Endothelial cell of umbilical vein (primary cell): ENCODE data around the gene TTLL12. TPM values are rescaled to one million over a fixed set of nuclear protein-coding genes. Genes with fewer than 3 reads are reported as not detected.

Experiments
- BruUV-seq: library from RNA; stranded (reverse); fragments of 400-500 nt; replicated peaks from 2 replicates; lab custom pipeline; 2021; lab: Mats Ljungman, UMichigan
- CTCF ChIA-PET: fragments of 300-600, 350-600 bp; sonication (Branson Sonifier 250); formaldehyde crosslinking; loops from one replicate; lab custom pipeline; 2021; ENCODE audit warnings: antibody characterized with exemption, inconsistent platforms; lab: Charles Lee
- POLR2A ChIA-PET: fragments of 300-600, 350-600 bp; sonication (Branson Sonifier 250); formaldehyde crosslinking; loops from one replicate; lab custom pipeline; 2021; ENCODE audit warnings: antibody characterized with exemption, inconsistent platforms; lab: Charles Lee
- DNase-seq: peaks from one replicate; pipeline ENCODE4 v3.0.0-alpha.2; 2011; ENCODE audit warnings: low read depth, low spot score
- FAIRE-seq: peaks from 2 replicates; lab custom pipeline; 2011; peaks lifted over from hg19 to GRCh38; lab: Jason Lieb, UNC
- H2AFZ ChIP-seq: 2 replicates; pipeline ENCODE4 v1.6.0; 2012; ENCODE audit warnings: low read depth, low read length, control low read depth, inconsistent platforms
- H3K27ac ChIP-seq: 2 replicates; pipeline ENCODE4 v1.5.1; 2011; ENCODE audit warnings: low read depth, mild to moderate bottlenecking, control low read depth, low read length, moderate library complexity; ENCODE audit not compliant: insufficient read depth
- H3K27me3 ChIP-seq, 2 experiments: 2 replicates each; pipeline versions ENCODE4 v1.6.0 to v1.6.1; 2011; ENCODE audit warnings: low read length in 2 of 2, mixed read lengths in 1 of 2; ENCODE audit not compliant: control insufficient read depth in 2 of 2, insufficient read depth in 2 of 2
- H3K36me3 ChIP-seq, 2 experiments: 2 replicates in 1 of 2; 3 replicates in 1 of 2; pipeline ENCODE4 v1.5.1; 2011; ENCODE audit warnings: low read length in 2 of 2, mild to moderate bottlenecking in 1 of 2, moderate library complexity in 1 of 2; ENCODE audit not compliant: control insufficient read depth in 2 of 2, insufficient read depth in 2 of 2; ENCODE audit errors: extremely low read depth in 1 of 2
- H3K4me1 ChIP-seq: 3 replicates; pipeline ENCODE4 v1.5.1; 2011; ENCODE audit warnings: mild to moderate bottlenecking, low read length; ENCODE audit not compliant: control insufficient read depth, insufficient read depth; ENCODE audit errors: extremely low read depth
- H3K4me2 ChIP-seq: 2 replicates; pipeline ENCODE4 v1.6.1; 2011; ENCODE audit warnings: low read length, control low read depth, mixed read lengths; ENCODE audit not compliant: insufficient read depth
- H3K4me3 ChIP-seq, 3 experiments: fragments of 200-600 bp in 1 of 3; sonication (generic), shearing (Covaris generic) in 1 of 3; replicated peaks in 1 of 3; 2 replicates each; pipeline ENCODE4 v1.5.1; 2011 to 2016; ENCODE audit warnings: control low read depth in 3 of 3, low read length in 3 of 3, mild to moderate bottlenecking in 2 of 3, inconsistent platforms in 1 of 3, low read depth in 1 of 3, moderate library complexity in 1 of 3; ENCODE audit not compliant: insufficient read depth in 1 of 3
- H3K79me2 ChIP-seq: 2 replicates; pipeline ENCODE4 v1.6.0; 2012; ENCODE audit warnings: low read length, inconsistent platforms; ENCODE audit not compliant: control insufficient read depth, insufficient read depth
- H3K9ac ChIP-seq: replicated peaks from 2 replicates; pipeline ENCODE3; 2011; ENCODE audit warnings: low read length, control low read depth; ENCODE audit not compliant: insufficient read depth; ENCODE audit errors: extremely low read depth
- H3K9me1 ChIP-seq: replicated peaks from 3 replicates; pipeline ENCODE4 v1.6.0; 2011; ENCODE audit warnings: mild to moderate bottlenecking, low read length; ENCODE audit not compliant: control insufficient read depth, insufficient read depth; ENCODE audit errors: extremely low read depth
- H3K9me3 ChIP-seq: replicated peaks from 2 replicates; pipeline ENCODE4 v1.5.1; 2012; ENCODE audit warnings: low read length, inconsistent platforms; ENCODE audit not compliant: control insufficient read depth, insufficient read depth
- H4K20me1 ChIP-seq: replicated peaks from 2 replicates; pipeline ENCODE3; 2011; ENCODE audit warnings: mild to moderate bottlenecking, low read length; ENCODE audit not compliant: control insufficient read depth, insufficient read depth; ENCODE audit errors: extremely low read depth
- CTCF ChIP-seq, 2 donors: IDR thresholded peaks; 1 replicate in 1 of 2; 2 replicates in 1 of 2; pipeline ENCODE4 v1.5.1; 2011; ENCODE audit warnings: low read length in 2 of 2, mild to moderate bottlenecking in 2 of 2, moderate library complexity in 2 of 2, control low read depth in 1 of 2, inconsistent platforms in 1 of 2, low read depth in 1 of 2; ENCODE audit not compliant: insufficient read depth in 1 of 2; ENCODE audit errors: extremely low read depth in 1 of 2
- EZH2 ChIP-seq: IDR thresholded peaks from 2 replicates; pipeline ENCODE4 v1.6.1; 2012; ENCODE audit warnings: borderline replicate concordance, low read depth, mild to moderate bottlenecking, moderate library complexity, low read length, inconsistent platforms; ENCODE audit not compliant: severe bottlenecking
- FOS ChIP-seq: IDR thresholded peaks from 2 replicates; pipeline ENCODE4 v1.6.1; 2011; ENCODE audit warnings: mild to moderate bottlenecking, low read length, moderate library complexity, borderline replicate concordance; ENCODE audit not compliant: insufficient read depth
- GATA2 ChIP-seq: IDR thresholded peaks from 2 replicates; pipeline ENCODE4 v1.7.0; 2011; ENCODE audit warnings: low read depth, mild to moderate bottlenecking, moderate library complexity, mixed read lengths, low read length; ENCODE audit not compliant: insufficient read length, insufficient read depth
- JUN ChIP-seq: IDR thresholded peaks from 2 replicates; pipeline ENCODE4 v1.6.1; 2011; ENCODE audit warnings: borderline replicate concordance, low read depth; ENCODE audit not compliant: insufficient read length, insufficient read depth
- MAX ChIP-seq: IDR thresholded peaks from 2 replicates; pipeline ENCODE4 v1.6.1; 2011; ENCODE audit not compliant: insufficient read depth, insufficient read length
- MYC ChIP-seq: IDR thresholded peaks from one replicate; pipeline ENCODE4 v1.6.1; 2011; ENCODE audit warnings: mild to moderate bottlenecking, low read depth, low read length
- POLR2A ChIP-seq: IDR thresholded peaks from 2 replicates; pipeline ENCODE4 v1.6.1; 2012; ENCODE audit warnings: low read depth, mild to moderate bottlenecking, control low read depth, low read length
- POLR2AphosphoS5 ChIP-seq: IDR thresholded peaks from 2 replicates; pipeline ENCODE4 v1.6.1; 2012; ENCODE audit warnings: low read depth, mild to moderate bottlenecking, control low read depth, low read length, moderate library complexity; ENCODE audit not compliant: insufficient read depth
- dilution Hi-C: fragments of 300-500 bp; cut with MboI; formaldehyde crosslinking; loops from one replicate; pipeline ENCODE4 v1.15.0; 2019; ENCODE audit warnings: low sequenced_read_pairs; ENCODE audit not compliant: extremely low pct_ligation_motif_present
- intact Hi-C: fragments of 100-400 bp; cut with micrococcal nuclease; formaldehyde crosslinking; loops from one replicate; pipeline ENCODE4 v1.10.0; 2022
- polyA plus RNA-seq, 4 experiments: library from polyadenylated mRNA; depleted of rRNA in 3 of 4; stranded (reverse) in 3 of 4; unstranded in 1 of 4; fragments of >200 nt; gene quantifications; 2 replicates each; pipeline versions ENCODE4 v1.2.1 to v1.2.3, GENCODE V29; 2011 to 2012; ENCODE audit warnings: missing spikeins in 1 of 4
- total RNA-seq: library from RNA; stranded (reverse); gene quantifications from 2 replicates; pipeline ENCODE4 v1.2.3, GENCODE V29; 2021

The TTLL12 gene
- total and polyA plus RNA-seq, 2 donors (not counting 3 experiments of a cell fraction or from before 2014, with no cell fraction given): 26.2 to 36.5 TPM

- Histone ChIP-seq H3K27ac (no peak overlapping the region), H3K27me3 (no peaks in the 10 kb centered on the region), H3K4me3 (no peak overlapping the region), H2AFZ (no peak overlapping the region), H3K9ac (no peak overlapping the region), H3K79me2 (no peaks in the 10 kb centered on the region), H4K20me1 (no peaks in the 10 kb centered on the region), H3K36me3 (peaks cover 5 to 10% of the 10 kb centered on the region in 2 experiments), H3K9me3 (no peaks in the 10 kb centered on the region), H3K9me1 (no peaks in the 10 kb centered on the region), H3K4me2 (no peak overlapping the region), H3K4me1 (peaks cover 13% of the 10 kb centered on the region)
- FAIRE-seq (no peak), DNase-seq (no peak)
- intact Hi-C loops: no loop called here
- no TSS peak for BruUV-seq
- dilution Hi-C loops: no loop called here
- no peak for TF ChIP-seq CTCF (IDR thresholded peaks at IDR 0.05; ENCODE audit: extremely low read depth in 1 of 2, insufficient read depth in 1 of 2, low read depth in 1 of 2, low read length in 2 of 2)
- no peak for TF ChIP-seq POLR2AphosphoS5
- no peak for TF ChIP-seq FOS
- no peak for TF ChIP-seq JUN
- TF ChIP-seq POLR2A: no peak
- TF ChIP-seq MAX: no peak
- no peak for TF ChIP-seq MYC
- TF ChIP-seq GATA2: no peak
- TF ChIP-seq EZH2: no peak
- CTCF ChIA-PET: no interaction called here
- POLR2A ChIA-PET: no interaction called here
Observed at GRCh38 chr22:43179911-43180195, 7.1 kb downstream of the TTLL12 start.
